PFSK-1 (cell line): ENCODE results near the gene LPCAT1.

ENCODE experiments used
- POLR2AphosphoS5 ChIP-seq: IDR thresholded peaks from 2 replicates; pipeline ENCODE4 v1.6.1; 2012; ENCODE audit warnings: low read depth, mild to moderate bottlenecking, control low read depth, low read length, moderate library complexity
- SIN3A ChIP-seq: IDR thresholded peaks from 2 replicates; pipeline ENCODE4 v1.6.1; 2012; ENCODE audit warnings: mild to moderate bottlenecking, low read length, moderate library complexity, borderline replicate concordance; ENCODE audit not compliant: insufficient read depth
- TAF1 ChIP-seq: IDR thresholded peaks from 2 replicates; pipeline ENCODE4 v1.6.1; 2012; ENCODE audit warnings: low read length, control low read depth, borderline replicate concordance; ENCODE audit not compliant: insufficient read depth
- TF ChIP-seq, protein P1 (sequence below), 2 experiments: IDR thresholded peaks; 2 replicates each; pipeline versions ENCODE4 v1.6.1 to v1.8.0; 2011 to 2012; ENCODE audit warnings: low read depth in 2 of 2, low read length in 2 of 2, control low read depth in 1 of 2, inconsistent platforms in 1 of 2, mild to moderate bottlenecking in 1 of 2, moderate library complexity in 1 of 2; ENCODE audit not compliant: insufficient read depth in 1 of 2

DNA sequence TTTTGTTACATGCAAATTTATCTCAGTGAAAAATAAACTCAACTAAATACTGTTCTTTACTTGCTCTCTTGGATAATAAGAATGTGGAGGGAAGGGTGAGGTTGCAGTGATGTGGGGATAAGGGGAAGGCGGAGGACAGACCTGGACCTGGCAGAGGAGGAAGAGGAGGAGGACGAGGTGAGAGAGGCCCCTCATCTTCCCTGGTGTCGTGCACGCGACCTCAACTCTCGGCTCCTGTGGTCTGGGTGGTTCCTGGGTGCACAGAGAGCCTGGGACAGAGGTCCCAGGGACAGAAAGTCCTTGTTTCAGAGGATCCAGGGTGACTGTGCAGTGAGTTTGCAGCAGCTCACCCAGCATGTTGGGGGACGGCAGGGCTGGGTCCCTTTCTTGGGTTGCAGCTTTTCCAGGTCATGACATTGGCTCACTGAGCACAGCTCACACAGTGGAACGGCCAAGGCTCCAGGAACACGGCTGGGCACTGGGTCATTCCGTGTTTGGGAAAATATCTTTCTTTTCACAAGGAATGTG is 37.7 kb upstream of the LPCAT1 start:
- TF ChIP-seq POLR2AphosphoS5 (no peak), SIN3A (no peak), TAF1 (no peak)
- TF ChIP-seq, protein P1, sequence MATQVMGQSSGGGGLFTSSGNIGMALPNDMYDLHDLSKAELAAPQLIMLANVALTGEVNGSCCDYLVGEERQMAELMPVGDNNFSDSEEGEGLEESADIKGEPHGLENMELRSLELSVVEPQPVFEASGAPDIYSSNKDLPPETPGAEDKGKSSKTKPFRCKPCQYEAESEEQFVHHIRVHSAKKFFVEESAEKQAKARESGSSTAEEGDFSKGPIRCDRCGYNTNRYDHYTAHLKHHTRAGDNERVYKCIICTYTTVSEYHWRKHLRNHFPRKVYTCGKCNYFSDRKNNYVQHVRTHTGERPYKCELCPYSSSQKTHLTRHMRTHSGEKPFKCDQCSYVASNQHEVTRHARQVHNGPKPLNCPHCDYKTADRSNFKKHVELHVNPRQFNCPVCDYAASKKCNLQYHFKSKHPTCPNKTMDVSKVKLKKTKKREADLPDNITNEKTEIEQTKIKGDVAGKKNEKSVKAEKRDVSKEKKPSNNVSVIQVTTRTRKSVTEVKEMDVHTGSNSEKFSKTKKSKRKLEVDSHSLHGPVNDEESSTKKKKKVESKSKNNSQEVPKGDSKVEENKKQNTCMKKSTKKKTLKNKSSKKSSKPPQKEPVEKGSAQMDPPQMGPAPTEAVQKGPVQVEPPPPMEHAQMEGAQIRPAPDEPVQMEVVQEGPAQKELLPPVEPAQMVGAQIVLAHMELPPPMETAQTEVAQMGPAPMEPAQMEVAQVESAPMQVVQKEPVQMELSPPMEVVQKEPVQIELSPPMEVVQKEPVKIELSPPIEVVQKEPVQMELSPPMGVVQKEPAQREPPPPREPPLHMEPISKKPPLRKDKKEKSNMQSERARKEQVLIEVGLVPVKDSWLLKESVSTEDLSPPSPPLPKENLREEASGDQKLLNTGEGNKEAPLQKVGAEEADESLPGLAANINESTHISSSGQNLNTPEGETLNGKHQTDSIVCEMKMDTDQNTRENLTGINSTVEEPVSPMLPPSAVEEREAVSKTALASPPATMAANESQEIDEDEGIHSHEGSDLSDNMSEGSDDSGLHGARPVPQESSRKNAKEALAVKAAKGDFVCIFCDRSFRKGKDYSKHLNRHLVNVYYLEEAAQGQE (IDR thresholded peaks at IDR 0.05; ENCODE audit: insufficient read depth in 1 of 2, low read depth in 2 of 2, low read length in 2 of 2), result no peak
